ENCODE data around the gene CAMTA1.

GRCh38 chr1:7352364-7352763 is 567.1 kb downstream of the CAMTA1 start:
- TF ChIP-seq CTCF (IDR thresholded peaks at IDR 0.05) (no peak), POLR2AphosphoS5 (IDR thresholded peaks at IDR 0.05; ENCODE audit: insufficient read depth in 1 of 2, low read depth in 1 of 2) (no peak)
